Fibroblast of the aortic adventitia (primary cell): ENCODE data around the gene CHIC2. TPM values are rescaled to one million over a fixed set of nuclear protein-coding genes. Genes with fewer than 3 reads are reported as not detected.

Source experiments
- DNase-seq: peaks from one replicate; pipeline ENCODE4 v3.0.0-alpha.2; 2010; ENCODE audit warnings: low read depth
- H3K4me3 ChIP-seq: 2 replicates; pipeline ENCODE4 v1.5.1; 2011; ENCODE audit warnings: low read depth, mild to moderate bottlenecking, control low read depth, low read length, moderate library complexity
- CTCF ChIP-seq: IDR thresholded peaks from 2 replicates; pipeline ENCODE4 v1.5.1; 2011; ENCODE audit warnings: mild to moderate bottlenecking, low read length, control low read depth, inconsistent platforms; ENCODE audit not compliant: insufficient read depth
- total RNA-seq: library from RNA; depleted of rRNA; stranded (reverse); fragments of >200 nt; gene quantifications from 2 replicates; pipeline ENCODE4 v1.2.3, GENCODE V29; 2012; ENCODE audit warnings: low replicate concordance

CHIC2 gene
- total RNA-seq, 1 donor = 88.4 TPM

GRCh38 chr4:54082168-54082567 lies 17.8 kb upstream of the CHIC2 start:
- DNase-seq = peak; percentile 100
- TF ChIP-seq CTCF = no peak
- no peak overlapping the region for H3K4me3 ChIP-seq

- TF ChIP-seq CTCF = no peak
- DNase-seq = peak; percentile 38
- H3K4me3 ChIP-seq = no peak overlapping the region
Measured at GRCh38 chr4:54077812-54078211, 13.4 kb upstream of the CHIC2 start.

GRCh38 chr4:54076673-54077072 lies 12.3 kb upstream of the CHIC2 start:
- no peak for TF ChIP-seq CTCF
- peak; percentile 47 for DNase-seq
- H3K4me3 ChIP-seq = no peak overlapping the region

- no peak for DNase-seq
- TF ChIP-seq CTCF = no peak
- H3K4me3 ChIP-seq = no peak overlapping the region
Measured at GRCh38 chr4:54074381-54074780, 10.0 kb upstream of the CHIC2 start.

GRCh38 chr4:54073271-54073880 lies 9.0 kb upstream of the CHIC2 start:
- H3K4me3 ChIP-seq = no peak overlapping the region
- DNase-seq = peak; percentile 81
- TF ChIP-seq CTCF = no peak

- no peak overlapping the region for H3K4me3 ChIP-seq
- DNase-seq = peak; percentile 98
- TF ChIP-seq CTCF = no peak
Measured at GRCh38 chr4:54067166-54067565, 2.8 kb upstream of the CHIC2 start.

- TF ChIP-seq CTCF = no peak
- no peak for DNase-seq
Measured at GRCh38 chr4:54066718-54067129, 2.3 kb upstream of the CHIC2 start.

More at GRCh38 chr4:54066718-54067129, 2.3 kb upstream of the CHIC2 start:
- no peak overlapping the region for H3K4me3 ChIP-seq
